ENCODE data around the gene NUBP1.

GRCh38 chr16:10762336-10763016 is 18.8 kb downstream of the NUBP1 start:
- TF ChIP-seq, protein P1, sequence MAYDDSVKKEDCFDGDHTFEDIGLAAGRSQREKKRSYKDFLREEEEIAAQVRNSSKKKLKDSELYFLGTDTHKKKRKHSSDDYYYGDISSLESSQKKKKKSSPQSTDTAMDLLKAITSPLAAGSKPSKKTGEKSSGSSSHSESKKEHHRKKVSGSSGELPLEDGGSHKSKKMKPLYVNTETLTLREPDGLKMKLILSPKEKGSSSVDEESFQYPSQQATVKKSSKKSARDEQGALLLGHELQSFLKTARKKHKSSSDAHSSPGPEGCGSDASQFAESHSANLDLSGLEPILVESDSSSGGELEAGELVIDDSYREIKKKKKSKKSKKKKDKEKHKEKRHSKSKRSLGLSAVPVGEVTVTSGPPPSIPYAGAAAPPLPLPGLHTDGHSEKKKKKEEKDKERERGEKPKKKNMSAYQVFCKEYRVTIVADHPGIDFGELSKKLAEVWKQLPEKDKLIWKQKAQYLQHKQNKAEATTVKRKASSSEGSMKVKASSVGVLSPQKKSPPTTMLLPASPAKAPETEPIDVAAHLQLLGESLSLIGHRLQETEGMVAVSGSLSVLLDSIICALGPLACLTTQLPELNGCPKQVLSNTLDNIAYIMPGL (CRISPR knock-in tag; IDR thresholded peaks at IDR 0.05), result no peak
- no peak for TF ChIP-seq CTCF (IDR thresholded peaks at IDR 0.05)
- TF ChIP-seq ATF1 (CRISPR knock-in tag; IDR thresholded peaks at IDR 0.05), result no peak
